SU-DHL-6 (cell line): Measurements from ENCODE around the gene OGDHL.

ENCODE experiments used
- H2AFZ ChIP-seq: fragments of 200-600 bp; sonication (generic); 2 replicates; pipeline ENCODE4 v1.6.1; 2014; ENCODE audit warnings: low read depth, mild to moderate bottlenecking, moderate library complexity, mixed read lengths, antibody characterized with exemption, low read length; ENCODE audit not compliant: severe bottlenecking
- H3F3A ChIP-seq: fragments of 200-600 bp; shearing (Covaris generic); 2 replicates; pipeline ENCODE4 v1.6.0; 2016; ENCODE audit warnings: antibody characterized with exemption, mild to moderate bottlenecking; ENCODE audit not compliant: insufficient read depth
- H3K27ac ChIP-seq: fragments of 200-600 bp; sonication (generic); 2 replicates; pipeline ENCODE4 v1.5.1; 2016; ENCODE audit warnings: low read depth, mild to moderate bottlenecking, low read length, moderate library complexity, mixed read lengths
- H3K27me3 ChIP-seq: fragments of 200-600 bp; sonication (generic), shearing (Covaris generic); 2 replicates; pipeline ENCODE4 v1.6.0; 2014; ENCODE audit warnings: mild to moderate bottlenecking, low read length
- H3K36me3 ChIP-seq: fragments of 200-600 bp; sonication (generic); 2 replicates; pipeline ENCODE4 v1.6.1; 2014; ENCODE audit warnings: mild to moderate bottlenecking, low read length, mixed read lengths
- H3K4me2 ChIP-seq: fragments of 300-600, 200-600 bp; shearing (Covaris generic), sonication (generic); 2 replicates; pipeline ENCODE4 v1.6.0; 2014; ENCODE audit warnings: low read length, low read depth, mild to moderate bottlenecking; ENCODE audit not compliant: poor library complexity, severe bottlenecking
- H3K4me3 ChIP-seq: fragments of 200-600 bp; sonication (generic); 2 replicates; pipeline ENCODE4 v1.5.1; 2014; ENCODE audit warnings: antibody characterized with exemption, low read length, mild to moderate bottlenecking, mixed read lengths; ENCODE audit not compliant: insufficient read depth, poor library complexity, severe bottlenecking
- H3K79me2 ChIP-seq: fragments of 200-600 bp; sonication (generic); 2 replicates; pipeline ENCODE4 v1.6.1; 2014; ENCODE audit warnings: mild to moderate bottlenecking, low read length, moderate library complexity; ENCODE audit not compliant: insufficient read depth
- H3K9ac ChIP-seq: fragments of 200-600 bp; sonication (generic); 2 replicates; pipeline ENCODE4 v1.7.0; 2014; ENCODE audit warnings: mild to moderate bottlenecking, low read length
- H3K9me2 ChIP-seq: fragments of 200-600 bp; sonication (generic); replicated peaks from 2 replicates; pipeline ENCODE4 v1.6.1; 2014; ENCODE audit warnings: low read length; ENCODE audit not compliant: insufficient read depth
- H3K9me3 ChIP-seq: fragments of 200-600 bp; sonication (generic); 2 replicates; pipeline ENCODE4 v1.6.1; 2014; ENCODE audit warnings: low read length, mixed read lengths; ENCODE audit not compliant: insufficient read depth
- H4K20me1 ChIP-seq: fragments of 200-600 bp; sonication (generic); 2 replicates; pipeline ENCODE4 v1.6.1; 2014; ENCODE audit warnings: low read depth, mild to moderate bottlenecking, antibody characterized with exemption, low read length, moderate library complexity, mixed read lengths
- CTCF ChIP-seq: fragments of 200-600 bp; sonication (generic); IDR thresholded peaks from one replicate; pipeline ENCODE4 v1.5.1; 2017; ENCODE audit warnings: antibody characterized with exemption, mild to moderate bottlenecking, low read length, moderate library complexity; ENCODE audit not compliant: insufficient read depth, poor library complexity, severe bottlenecking
- EZH2phosphoT487 ChIP-seq: fragments of 200-600 bp; sonication (generic), shearing (Covaris generic); conservative IDR thresholded peaks from 2 replicates; pipeline ENCODE4 v1.6.1; 2018; ENCODE audit warnings: mild to moderate bottlenecking, antibody characterized with exemption, low read length, moderate library complexity, mixed read lengths

OGDHL gene

GRCh38 chr10:49752584-49752983 is 9.5 kb downstream of the OGDHL start:
- no peak for TF ChIP-seq CTCF
- TF ChIP-seq EZH2phosphoT487: no peak
- H3K27me3 ChIP-seq: no peaks in the 10 kb centered on the region
- no peak overlapping the region for H2AFZ ChIP-seq
- H3K4me2 ChIP-seq: no peak overlapping the region
- no peak overlapping the region for H3K9ac ChIP-seq
- H3K79me2 ChIP-seq: no peaks in the 10 kb centered on the region
- no peak overlapping the region for H3K4me3 ChIP-seq
- H3K9me2 ChIP-seq: no peaks in the 10 kb centered on the region
- no peak overlapping the region for H3K27ac ChIP-seq
- no peaks in the 10 kb centered on the region for H4K20me1 ChIP-seq
- H3F3A ChIP-seq: no peaks in the 10 kb centered on the region
- no peaks in the 10 kb centered on the region for H3K9me3 ChIP-seq
- H3K36me3 ChIP-seq: no peaks in the 10 kb centered on the region

GRCh38 chr10:49751636-49752510 is 10.2 kb downstream of the OGDHL start:
- no peak overlapping the region for H3K9ac ChIP-seq
- no peaks in the 10 kb centered on the region for H3K27me3 ChIP-seq
- H2AFZ ChIP-seq: no peak overlapping the region
- H3K4me2 ChIP-seq: no peak overlapping the region
- no peak for TF ChIP-seq EZH2phosphoT487
- no peak for TF ChIP-seq CTCF
- H3K9me2 ChIP-seq: no peaks in the 10 kb centered on the region
- no peaks in the 10 kb centered on the region for H4K20me1 ChIP-seq
- no peak overlapping the region for H3K27ac ChIP-seq
- H3K79me2 ChIP-seq: no peaks in the 10 kb centered on the region
- no peaks in the 10 kb centered on the region for H3K9me3 ChIP-seq
- no peaks in the 10 kb centered on the region for H3K36me3 ChIP-seq
- no peak overlapping the region for H3K4me3 ChIP-seq
- H3F3A ChIP-seq: no peaks in the 10 kb centered on the region

- H3K4me2 ChIP-seq: no peak overlapping the region
- H3K27ac ChIP-seq: no peak overlapping the region
- H3K9ac ChIP-seq: no peak overlapping the region
- H3K36me3 ChIP-seq: no peaks in the 10 kb centered on the region
- H3K9me2 ChIP-seq: no peaks in the 10 kb centered on the region
- H3K79me2 ChIP-seq: no peaks in the 10 kb centered on the region
- no peak overlapping the region for H2AFZ ChIP-seq
- no peaks in the 10 kb centered on the region for H3K27me3 ChIP-seq
- H3K4me3 ChIP-seq: no peak overlapping the region
- no peaks in the 10 kb centered on the region for H3K9me3 ChIP-seq
- no peak for TF ChIP-seq EZH2phosphoT487
- H4K20me1 ChIP-seq: no peaks in the 10 kb centered on the region
- no peaks in the 10 kb centered on the region for H3F3A ChIP-seq
Observed at GRCh38 chr10:49751216-49751615, 10.9 kb downstream of the OGDHL start.

GRCh38 chr10:49750546-49750945 is 11.6 kb downstream of the OGDHL start:
- Histone ChIP-seq H3K79me2 (no peaks in the 10 kb centered on the region), H3K9me3 (no peaks in the 10 kb centered on the region), H3K4me2 (no peak overlapping the region), H3K36me3 (no peaks in the 10 kb centered on the region), H3F3A (no peaks in the 10 kb centered on the region), H3K27ac (no peak overlapping the region), H4K20me1 (no peaks in the 10 kb centered on the region), H3K9me2 (no peaks in the 10 kb centered on the region), H3K4me3 (no peak overlapping the region), H3K27me3 (no peaks in the 10 kb centered on the region), H2AFZ (no peak overlapping the region), H3K9ac (no peak overlapping the region)
- TF ChIP-seq EZH2phosphoT487 (no peak), CTCF (no peak)
